Testis (tissue), 3 donors: ENCODE data around the gene RORB. TPM values are rescaled to one million over a fixed set of nuclear protein-coding genes. Genes with fewer than 3 reads are reported as not detected.
"Not testable (repeated sequence)": the region's sequence is repeated elsewhere in the genome, so short reads cannot be mapped to it uniquely, and the experiment has no call there.

Source experiments
- DNase-seq: peaks from one replicate; pipeline ENCODE4 v3.0.0-alpha.2; 2019
- H3K27ac ChIP-seq, 2 donors: fragments of 200-600 bp; sonication (generic); one replicate each; pipeline ENCODE4 v1.5.1; 2019
- H3K27me3 ChIP-seq: fragments of 200-600 bp; sonication (generic); one replicate; pipeline ENCODE4 v1.5.1; 2019
- H3K36me3 ChIP-seq: fragments of 200-600 bp; sonication (generic); one replicate; pipeline ENCODE4 v1.5.1; 2017; ENCODE audit warnings: low read depth; ENCODE audit errors: missing control alignments
- H3K4me1 ChIP-seq: fragments of 200-600 bp; sonication (generic); one replicate; pipeline ENCODE4 v1.5.1; 2019
- H3K4me3 ChIP-seq, 2 donors: fragments of 200-600 bp; sonication (generic); one replicate each; pipeline ENCODE4 v1.5.1; 2017 to 2019
- H3K9me3 ChIP-seq: fragments of 200-600 bp; sonication (generic); one replicate; pipeline ENCODE4 v1.5.1; 2017
- POLR2A ChIP-seq: fragments of 450-650 bp; IDR thresholded peaks from one replicate; pipeline ENCODE4 v1.6.1; 2017; ENCODE audit warnings: antibody characterized with exemption, mild to moderate bottlenecking, moderate library complexity
- WGBS, 2 donors: methylation state at CpG; one replicate each; pipeline ENCODE4 v1.1.5; 2018; 5-methylcytosine and 5-hydroxymethylcytosine counted together
- intact Hi-C: fragments of 100-400 bp; cut with DNase I; formaldehyde crosslinking; loops from one replicate; pipeline ENCODE4 v1.15.1; 2023; ENCODE audit warnings: low total_unique reads
- polyA plus RNA-seq: library from polyadenylated mRNA; stranded (reverse); fragments of 350-450 nt; fragmentation: Illumina TruSeq; extraction: RNeasy Lipid Tissue Mini Kit (QIAGEN cat#74804); gene quantifications from one replicate; pipeline ENCODE4 v1.2.3, GENCODE V29; 2014; ENCODE audit warnings: low read depth, low replicate concordance; ENCODE audit not compliant: insufficient read depth
- total RNA-seq, 2 donors: library from RNA; depleted of rRNA; stranded (reverse); fragments of >200 nt; gene quantifications; one replicate each; pipeline ENCODE4 v1.2.3, GENCODE V29; 2016
- TF ChIP-seq, protein P1 (sequence below), 3 experiments: fragments of 450-650 bp in 2 of 3; fragments of 200-600 bp in 1 of 3; sonication (generic) in 1 of 3; IDR thresholded peaks; one replicate each; pipeline ENCODE4 v1.5.1; 2016 to 2019; ENCODE audit warnings: antibody characterized with exemption in 3 of 3, mild to moderate bottlenecking in 2 of 3, moderate library complexity in 1 of 3

The RORB gene
- total and polyA plus RNA-seq, 3 donors from 2014 or later: 0.87 to 1.5 (median 0.90) TPM

DNA sequence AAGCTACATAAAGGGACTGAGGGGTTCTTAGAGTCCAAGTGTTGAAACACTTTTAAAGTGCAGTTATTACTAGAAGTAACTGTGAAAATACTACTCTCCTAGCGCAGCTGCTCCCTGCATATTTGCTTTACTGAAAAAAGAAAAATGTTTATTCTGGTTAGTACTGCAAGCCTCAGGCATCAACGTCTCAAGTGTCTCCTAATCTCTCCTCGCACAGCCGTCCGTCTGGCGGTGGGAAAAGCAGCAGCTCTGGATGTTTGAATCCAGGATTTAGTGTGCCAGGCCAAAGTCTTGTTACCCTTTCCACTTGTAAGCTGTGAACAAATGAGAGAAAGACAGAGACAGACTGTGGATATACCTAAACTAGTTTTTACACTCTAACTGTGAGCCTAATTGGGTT lies 31.1 kb downstream of the RORB start:
- intact Hi-C loops: no loop called here
- WGBS, 2 donors: 62 to 63% methylated on average over 6 of the region's 6 CpGs
- DNase-seq: no peak
- H3K36me3 ChIP-seq: no peaks in the 10 kb centered on the region
- no peaks in the 10 kb centered on the region for H3K4me1 ChIP-seq
- H3K4me3 ChIP-seq: no peak overlapping the region
- no peaks in the 10 kb centered on the region for H3K27me3 ChIP-seq
- H3K27ac ChIP-seq: no peak overlapping the region
- TF ChIP-seq, protein P1, sequence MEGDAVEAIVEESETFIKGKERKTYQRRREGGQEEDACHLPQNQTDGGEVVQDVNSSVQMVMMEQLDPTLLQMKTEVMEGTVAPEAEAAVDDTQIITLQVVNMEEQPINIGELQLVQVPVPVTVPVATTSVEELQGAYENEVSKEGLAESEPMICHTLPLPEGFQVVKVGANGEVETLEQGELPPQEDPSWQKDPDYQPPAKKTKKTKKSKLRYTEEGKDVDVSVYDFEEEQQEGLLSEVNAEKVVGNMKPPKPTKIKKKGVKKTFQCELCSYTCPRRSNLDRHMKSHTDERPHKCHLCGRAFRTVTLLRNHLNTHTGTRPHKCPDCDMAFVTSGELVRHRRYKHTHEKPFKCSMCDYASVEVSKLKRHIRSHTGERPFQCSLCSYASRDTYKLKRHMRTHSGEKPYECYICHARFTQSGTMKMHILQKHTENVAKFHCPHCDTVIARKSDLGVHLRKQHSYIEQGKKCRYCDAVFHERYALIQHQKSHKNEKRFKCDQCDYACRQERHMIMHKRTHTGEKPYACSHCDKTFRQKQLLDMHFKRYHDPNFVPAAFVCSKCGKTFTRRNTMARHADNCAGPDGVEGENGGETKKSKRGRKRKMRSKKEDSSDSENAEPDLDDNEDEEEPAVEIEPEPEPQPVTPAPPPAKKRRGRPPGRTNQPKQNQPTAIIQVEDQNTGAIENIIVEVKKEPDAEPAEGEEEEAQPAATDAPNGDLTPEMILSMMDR (IDR thresholded peaks at IDR 0.05): no peak
- no peak for TF ChIP-seq POLR2A
- H3K9me3 ChIP-seq: no peaks in the 10 kb centered on the region

DNA sequence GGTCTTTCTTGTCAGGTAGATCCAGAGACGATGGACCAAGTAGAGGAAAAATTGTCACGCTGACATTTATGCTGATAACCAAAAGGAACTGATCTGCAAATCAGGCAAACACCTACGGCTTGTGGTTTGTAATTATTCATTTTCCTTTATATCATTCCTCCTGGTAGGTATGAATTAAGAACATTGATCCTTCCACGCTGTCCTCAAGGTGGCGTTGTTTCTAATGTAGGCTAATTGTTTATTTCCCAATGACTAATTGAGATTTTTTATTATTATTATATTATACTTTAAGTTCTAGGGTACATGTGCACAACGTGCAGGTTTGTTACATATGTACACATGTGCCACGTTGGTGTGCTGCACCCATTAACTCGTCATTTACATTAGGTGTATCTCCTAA lies 33.3 kb downstream of the RORB start:
- H3K27me3 ChIP-seq, intact Hi-C loops, H3K4me3 ChIP-seq, H3K4me1 ChIP-seq, DNase-seq, H3K36me3 ChIP-seq, H3K9me3 ChIP-seq, H3K27ac ChIP-seq: not testable (repeated sequence)
- WGBS, 2 donors: 74 to 81% methylated on average over 8 of the region's 8 CpGs

DNA sequence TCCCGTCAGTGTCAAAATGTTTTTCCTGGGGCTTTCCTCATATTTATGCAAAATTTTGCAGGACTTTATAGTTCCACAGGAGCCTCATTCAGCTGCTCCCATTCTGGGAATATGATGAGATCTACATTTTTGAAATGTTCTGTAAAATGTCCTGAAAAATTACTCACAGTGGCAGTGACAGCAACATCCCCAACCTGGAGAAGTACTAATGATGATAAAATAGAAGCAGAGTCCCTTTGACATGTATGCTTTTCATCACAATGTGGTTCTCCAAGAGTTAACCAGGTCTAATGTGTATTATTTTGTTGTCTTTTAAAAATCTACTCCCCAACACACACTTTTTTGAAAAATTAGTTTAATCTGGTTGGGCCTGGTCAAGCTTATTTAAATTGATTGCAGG lies 36.1 kb downstream of the RORB start:
- Histone ChIP-seq H3K4me1 (no peaks in the 10 kb centered on the region), H3K27me3 (no peaks in the 10 kb centered on the region), H3K4me3 (no peak overlapping the region), H3K9me3 (no peaks in the 10 kb centered on the region), H3K36me3 (no peaks in the 10 kb centered on the region), H3K27ac (no peak overlapping the region)
- 80 to 82% methylated on average over 1 of the region's 1 CpG for WGBS, 2 donors
- TF ChIP-seq, protein P1 (IDR thresholded peaks at IDR 0.05): no peak
- no peak for TF ChIP-seq POLR2A
- intact Hi-C loops: no loop called here
- DNase-seq: no peak

DNA sequence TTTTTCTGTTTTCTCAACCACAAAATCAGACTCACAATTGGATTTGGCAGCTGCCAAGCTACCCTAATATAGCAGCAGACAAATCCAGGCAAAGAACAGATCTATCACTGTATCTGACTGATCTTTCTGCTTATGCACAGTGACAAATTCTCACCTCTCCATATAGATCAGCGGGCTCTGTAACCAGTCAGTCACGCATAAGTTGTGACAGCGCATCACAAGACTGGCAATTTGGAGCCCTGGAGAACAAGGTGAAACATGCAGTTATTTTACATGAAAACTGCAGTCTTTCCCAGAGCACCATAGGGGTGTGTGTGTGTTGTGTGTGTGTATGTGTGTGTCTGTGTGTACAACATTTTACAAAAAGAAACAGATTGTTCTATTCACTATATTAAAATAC lies 37.7 kb downstream of the RORB start:
- TF ChIP-seq POLR2A: no peak
- TF ChIP-seq, protein P1 (IDR thresholded peaks at IDR 0.05): no peak
- no peaks in the 10 kb centered on the region for H3K9me3 ChIP-seq
- 93 to 100% methylated on average over 3 of the region's 3 CpGs for WGBS, 2 donors
- no peak for DNase-seq
- H3K27me3 ChIP-seq: no peaks in the 10 kb centered on the region
- intact Hi-C loops: no loop called here
- H3K4me1 ChIP-seq: no peaks in the 10 kb centered on the region
- no peak overlapping the region for H3K27ac ChIP-seq
- H3K36me3 ChIP-seq: no peaks in the 10 kb centered on the region
- no peak overlapping the region for H3K4me3 ChIP-seq

DNA sequence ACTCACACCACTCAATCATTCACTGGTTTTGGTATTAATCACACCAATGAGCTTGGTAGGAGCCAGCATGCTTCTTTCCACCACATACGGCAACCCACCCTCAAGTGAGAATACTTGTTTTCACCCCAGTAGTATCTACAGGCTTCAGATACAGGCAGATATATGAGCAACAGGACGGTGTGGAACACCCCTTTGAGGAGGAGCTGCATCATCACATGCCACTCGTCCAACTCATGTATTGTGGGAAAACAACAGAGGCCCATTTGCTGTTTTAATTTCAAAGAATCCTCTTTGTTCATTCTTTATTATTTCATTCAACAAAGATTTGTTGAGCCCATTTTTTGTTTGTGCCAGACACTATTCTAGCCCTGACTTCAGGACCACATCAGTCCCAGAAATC lies 46.0 kb downstream of the RORB start:
- no peaks in the 10 kb centered on the region for H3K9me3 ChIP-seq
- no peaks in the 10 kb centered on the region for H3K4me1 ChIP-seq
- no peak overlapping the region for H3K4me3 ChIP-seq
- H3K36me3 ChIP-seq: no peaks in the 10 kb centered on the region
- H3K27ac ChIP-seq: no peak overlapping the region
- TF ChIP-seq, protein P1 (IDR thresholded peaks at IDR 0.05): no peak
- TF ChIP-seq POLR2A: no peak
- 36 to 48% methylated on average over 3 of the region's 3 CpGs for WGBS, 2 donors
- intact Hi-C loops: no loop called here
- no peaks in the 10 kb centered on the region for H3K27me3 ChIP-seq
- no peak for DNase-seq
